Measurements from ENCODE around the gene FAM89B. TPM values are rescaled to one million over a fixed set of nuclear protein-coding genes. Genes with fewer than 3 reads are reported as not detected.
A peak's percentile ranks its signal among the peaks of the same experiment; 100 is the strongest.

The FAM89B gene
- total and polyA plus RNA-seq, 2 of the 8 experiments (the other 6 are each of a cell fraction or from before 2014, with no cell fraction given), result 15.8 to 32.4 TPM

DNA sequence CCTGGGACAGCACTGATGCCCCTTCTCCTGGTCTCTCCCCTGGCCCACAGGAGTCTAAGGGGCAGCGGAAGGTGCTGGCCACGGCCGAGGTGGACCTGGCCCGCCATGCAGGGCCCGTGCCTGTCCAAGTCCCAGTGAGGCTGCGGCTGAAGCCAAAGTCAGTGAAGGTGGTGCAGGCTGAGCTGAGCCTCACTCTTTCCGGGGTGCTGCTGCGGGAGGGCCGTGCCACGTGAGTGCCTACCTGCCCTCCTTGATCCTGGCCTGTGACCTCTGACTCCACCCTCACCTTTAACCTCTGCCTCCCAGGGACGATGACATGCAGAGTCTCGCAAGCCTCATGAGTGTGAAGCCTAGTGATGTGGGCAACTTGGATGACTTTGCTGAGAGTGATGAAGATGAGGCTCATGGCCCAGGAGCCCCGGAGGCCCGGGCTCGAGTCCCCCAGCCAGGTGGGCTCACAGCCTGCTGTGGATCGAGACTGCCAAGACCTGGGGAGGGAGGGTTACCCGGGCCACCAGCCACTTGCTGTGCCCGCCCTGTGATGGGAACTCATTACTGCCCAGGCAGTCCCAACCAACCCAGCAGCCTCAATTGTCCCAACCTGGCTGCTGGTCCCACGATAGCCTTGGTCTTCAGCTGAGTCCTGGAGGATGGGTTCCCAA lies 7.8 kb downstream of the FAM89B start:
- Histone ChIP-seq H4K5ac (ENCODE audit: insufficient read length, low read depth, low read length) (no peak overlapping the region), H2BK20ac (ENCODE audit: low read length) (no peak overlapping the region), H4K91ac (replicated peaks; ENCODE audit: insufficient read length, low read length) (no peak overlapping the region), H3K23me2 (ENCODE audit: low read depth, low read length) (peaks cover 9% of the 10 kb centered on the region; the same call in 1 of the 2 replicates), H3K4me1 (replicated peaks in 1 of 4; ENCODE audit: control insufficient read depth in 3 of 4, insufficient read depth in 4 of 4, low read length in 3 of 4) (peaks cover 4 to 19% (median 8%) of the 10 kb centered on the region in 4 experiments; a peak in 6 of 7 replicates), H3K4me2 (ENCODE audit: insufficient read depth in 1 of 2, low read depth in 2 of 2, low read length in 2 of 2) (no peak overlapping the region), H4K20me1 (replicated peaks in 1 of 2; ENCODE audit: control insufficient read depth in 1 of 2, insufficient read depth in 2 of 2, low read length in 2 of 2) (peaks cover 0 to 5% of the 10 kb centered on the region in 2 experiments), H3K79me2 (ENCODE audit: control insufficient read depth in 1 of 2, insufficient read depth in 2 of 2, low read length in 2 of 2) (no peaks in the 10 kb centered on the region), H4K8ac (ENCODE audit: extremely low read depth, insufficient read depth, low read length) (no peak overlapping the region), H3K56ac (replicated peaks; ENCODE audit: insufficient read length, low read depth, low read length) (no peak overlapping the region), H3K4me3 (ENCODE audit: extremely low read depth in 1 of 4, insufficient read depth in 2 of 4, low read depth in 3 of 4, low read length in 4 of 4) (no peak overlapping the region), H2BK120ac (replicated peaks; ENCODE audit: low read depth, low read length) (no peak overlapping the region), H3K36me3 (ENCODE audit: control insufficient read depth in 2 of 4, insufficient read depth in 4 of 4, low read length in 3 of 4) (no peaks in the 10 kb centered on the region), H2BK15ac (ENCODE audit: low read length) (0 out of 2 replicates have a peak overlapping the region, but pooled peaks have one; percentile 72), H3K79me1 (ENCODE audit: low read depth, low read length) (no peaks in the 10 kb centered on the region), H3K27me3 (replicated peaks in 1 of 4; ENCODE audit: control insufficient read depth in 3 of 4, extremely low read depth in 1 of 4, insufficient read depth in 3 of 4, low read length in 3 of 4) (peaks cover 22 to 61% (median 48%) of the 10 kb centered on the region in 4 experiments), H2BK12ac (ENCODE audit: low read depth, low read length) (no peak overlapping the region), H3K4ac (replicated peaks; ENCODE audit: insufficient read length, low read depth, low read length) (no peak overlapping the region), H3K14ac (ENCODE audit: insufficient read length) (no peak overlapping the region), H3K9ac (replicated peaks in 1 of 4; ENCODE audit: extremely low read depth in 1 of 4, low read depth in 3 of 4, low read length in 3 of 4) (no peak overlapping the region), H2AFZ (ENCODE audit: low read length) (no peak overlapping the region), H2AK5ac (ENCODE audit: low read depth, low read length) (no peak overlapping the region), H3K9me3 (ENCODE audit: insufficient read depth in 2 of 2, low read depth in 1 of 2, low read length in 1 of 2) (no peaks in the 10 kb centered on the region), H3K18ac (ENCODE audit: extremely low read depth, low read length) (no peak overlapping the region), H3K23ac (ENCODE audit: insufficient read length) (no peak overlapping the region), H3K27ac (ENCODE audit: low read depth, low read length) (no peak overlapping the region), H2BK5ac (ENCODE audit: low read depth, low read length) (no peak overlapping the region)
- ChIA-PET CTCF (ENCODE audit: partially characterized antibody) (interaction anchor here (1.5 to 14.5 kb wide), 5 partner anchors 8 to 39 kb away, joined by 5 to 162 read pairs (median 23); partner anchors contain the start of genes FAM89B and ZNRD2), POLR2A (ENCODE audit: partially characterized antibody) (interaction anchor here (0.8 to 1.4 kb wide), 4 partner anchors 8 to 280 kb away, joined by 3 read pairs; partner anchors contain the start of genes FAM89B, KCNK7 and MUS81)
- 95% methylated on average over 19 of the region's 19 CpGs; no CpG with 5 or more reads in 1 of the 2 experiments for WGBS, 2 experiments (ENCODE audit: extremely low coverage in 1 of 2, insufficient coverage in 1 of 2, insufficient read length in 1 of 2, insufficient replicate concordance in 2 of 2, low coverage in 1 of 2, low lambda C conversion rate in 2 of 2, missing lambda C conversion rate in 1 of 2)
- no peak for FAIRE-seq
- DNase-seq (ENCODE audit: low read depth in 1 of 2, low spot score in 2 of 2), result no peak
- TF ChIP-seq, protein P1, sequence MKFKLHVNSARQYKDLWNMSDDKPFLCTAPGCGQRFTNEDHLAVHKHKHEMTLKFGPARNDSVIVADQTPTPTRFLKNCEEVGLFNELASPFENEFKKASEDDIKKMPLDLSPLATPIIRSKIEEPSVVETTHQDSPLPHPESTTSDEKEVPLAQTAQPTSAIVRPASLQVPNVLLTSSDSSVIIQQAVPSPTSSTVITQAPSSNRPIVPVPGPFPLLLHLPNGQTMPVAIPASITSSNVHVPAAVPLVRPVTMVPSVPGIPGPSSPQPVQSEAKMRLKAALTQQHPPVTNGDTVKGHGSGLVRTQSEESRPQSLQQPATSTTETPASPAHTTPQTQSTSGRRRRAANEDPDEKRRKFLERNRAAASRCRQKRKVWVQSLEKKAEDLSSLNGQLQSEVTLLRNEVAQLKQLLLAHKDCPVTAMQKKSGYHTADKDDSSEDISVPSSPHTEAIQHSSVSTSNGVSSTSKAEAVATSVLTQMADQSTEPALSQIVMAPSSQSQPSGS (IDR thresholded peaks at IDR 0.05; ENCODE audit: low read length), result no peak

All from H1 (cell line).